Type B pancreatic cell (in vitro differentiated cells): Measurements from ENCODE around the gene PPP2R5C. TPM values are rescaled to one million over a fixed set of nuclear protein-coding genes. Genes with fewer than 3 reads are reported as not detected.

Experiments used
- DNase-seq: peaks from one replicate; pipeline ENCODE4 v3.0.0; 2021; ENCODE audit warnings: mixed read lengths; ENCODE audit not compliant: unreplicated experiment; ENCODE audit errors: extremely low spot score
- H3K27ac Mint-ChIP-seq: 2 replicates; pipeline ENCODE4 v1.8.0; 2021; ENCODE audit warnings: mild to moderate bottlenecking, mixed read lengths
- H3K27me3 Mint-ChIP-seq: 2 replicates; pipeline ENCODE4 v1.8.0; 2021; ENCODE audit warnings: mixed read lengths
- H3K36me3 Mint-ChIP-seq: 2 replicates; pipeline ENCODE4 v1.8.0; 2021; ENCODE audit warnings: mixed read lengths
- H3K4me1 Mint-ChIP-seq: one replicate; pipeline ENCODE4 v1.8.0; 2021; ENCODE audit warnings: mixed read lengths; ENCODE audit not compliant: unreplicated experiment
- H3K4me3 Mint-ChIP-seq: 2 replicates; pipeline ENCODE4 v1.8.0; 2021; ENCODE audit warnings: mild to moderate bottlenecking, mixed read lengths
- H3K9me3 Mint-ChIP-seq: 2 replicates; pipeline ENCODE4 v1.8.0; 2021; ENCODE audit warnings: mixed read lengths
- total RNA-seq: library from RNA; stranded (reverse); gene quantifications from 2 replicates; pipeline ENCODE4 v1.2.1, GENCODE V29; 2021; ENCODE audit warnings: low replicate concordance
- TF ChIP-seq, protein P1 (sequence below): fragments of 200-600 bp; sonication (generic); conservative IDR thresholded peaks from 2 replicates; pipeline ENCODE4 v1.5.0; 2021; ENCODE audit warnings: antibody characterized with exemption, mild to moderate bottlenecking

PPP2R5C gene
- total RNA-seq, 1 donor from 2014 or later, result 99.8 TPM

DNA sequence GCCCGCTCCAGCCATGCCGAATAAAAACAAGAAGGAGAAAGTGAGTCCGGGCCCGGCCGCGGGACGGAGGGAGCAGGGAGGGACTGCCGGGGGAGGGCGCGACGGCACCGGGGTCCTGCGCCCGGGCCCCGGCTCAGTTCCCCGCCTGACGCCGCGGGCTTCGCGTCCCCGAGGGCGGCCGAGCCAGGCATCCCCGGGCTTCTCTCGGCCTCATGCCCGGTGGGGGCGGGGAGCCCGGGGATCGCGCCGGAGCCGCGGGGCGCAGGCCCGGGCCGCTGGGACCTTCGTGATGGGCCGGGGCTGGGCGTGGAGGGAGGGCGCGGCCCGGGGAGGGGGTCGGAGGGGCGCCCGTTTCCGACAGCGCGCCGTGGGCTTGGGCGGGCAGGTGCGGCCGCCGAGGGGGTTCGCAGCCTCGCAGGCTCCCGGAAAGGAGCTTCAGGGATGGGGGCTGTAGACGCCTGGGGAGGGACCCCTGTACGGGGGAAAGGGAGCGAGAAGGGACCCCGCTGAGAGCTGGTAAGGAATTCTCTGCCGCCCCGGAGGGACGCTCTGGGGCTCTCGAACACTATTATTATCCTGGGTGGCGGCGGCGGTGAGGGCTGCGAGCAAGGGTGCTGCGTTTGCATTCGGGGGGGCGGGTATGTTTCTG lies 496 bp downstream of the PPP2R5C start:
- Mint-ChIP-seq H3K27ac (peak overlapping the region; percentile 79), H3K4me3 (peak overlapping the region; percentile 93), H3K9me3 (no peaks in the 10 kb centered on the region), H3K36me3 (peaks cover 5% of the 10 kb centered on the region), H3K27me3 (peaks cover 20% of the 10 kb centered on the region), H3K4me1 (no peaks in the 10 kb centered on the region)
- DNase-seq, result no peak
- TF ChIP-seq, protein P1, sequence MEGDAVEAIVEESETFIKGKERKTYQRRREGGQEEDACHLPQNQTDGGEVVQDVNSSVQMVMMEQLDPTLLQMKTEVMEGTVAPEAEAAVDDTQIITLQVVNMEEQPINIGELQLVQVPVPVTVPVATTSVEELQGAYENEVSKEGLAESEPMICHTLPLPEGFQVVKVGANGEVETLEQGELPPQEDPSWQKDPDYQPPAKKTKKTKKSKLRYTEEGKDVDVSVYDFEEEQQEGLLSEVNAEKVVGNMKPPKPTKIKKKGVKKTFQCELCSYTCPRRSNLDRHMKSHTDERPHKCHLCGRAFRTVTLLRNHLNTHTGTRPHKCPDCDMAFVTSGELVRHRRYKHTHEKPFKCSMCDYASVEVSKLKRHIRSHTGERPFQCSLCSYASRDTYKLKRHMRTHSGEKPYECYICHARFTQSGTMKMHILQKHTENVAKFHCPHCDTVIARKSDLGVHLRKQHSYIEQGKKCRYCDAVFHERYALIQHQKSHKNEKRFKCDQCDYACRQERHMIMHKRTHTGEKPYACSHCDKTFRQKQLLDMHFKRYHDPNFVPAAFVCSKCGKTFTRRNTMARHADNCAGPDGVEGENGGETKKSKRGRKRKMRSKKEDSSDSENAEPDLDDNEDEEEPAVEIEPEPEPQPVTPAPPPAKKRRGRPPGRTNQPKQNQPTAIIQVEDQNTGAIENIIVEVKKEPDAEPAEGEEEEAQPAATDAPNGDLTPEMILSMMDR, result no peak

GRCh38 chr14:101762530-101763101 lies 1.1 kb downstream of the PPP2R5C start:
- Mint-ChIP-seq H3K27me3 (peaks cover 19% of the 10 kb centered on the region), H3K27ac (peak overlapping the region; percentile 79), H3K36me3 (peaks cover 5% of the 10 kb centered on the region), H3K9me3 (no peaks in the 10 kb centered on the region), H3K4me3 (peak overlapping the region; percentile 93), H3K4me1 (no peaks in the 10 kb centered on the region)
- TF ChIP-seq, protein P1, result no peak
- DNase-seq, result no peak

- Mint-ChIP-seq H3K36me3 (peaks cover 5% of the 10 kb centered on the region), H3K27ac (peak overlapping the region; percentile 28), H3K9me3 (no peaks in the 10 kb centered on the region), H3K4me3 (peak overlapping the region; percentile 70), H3K4me1 (no peaks in the 10 kb centered on the region), H3K27me3 (peaks cover 7% of the 10 kb centered on the region)
- DNase-seq, result no peak
- TF ChIP-seq, protein P1, result no peak
These were observed 2.6 kb downstream of the PPP2R5C start for GRCh38 chr14:101763941-101764709.

DNA sequence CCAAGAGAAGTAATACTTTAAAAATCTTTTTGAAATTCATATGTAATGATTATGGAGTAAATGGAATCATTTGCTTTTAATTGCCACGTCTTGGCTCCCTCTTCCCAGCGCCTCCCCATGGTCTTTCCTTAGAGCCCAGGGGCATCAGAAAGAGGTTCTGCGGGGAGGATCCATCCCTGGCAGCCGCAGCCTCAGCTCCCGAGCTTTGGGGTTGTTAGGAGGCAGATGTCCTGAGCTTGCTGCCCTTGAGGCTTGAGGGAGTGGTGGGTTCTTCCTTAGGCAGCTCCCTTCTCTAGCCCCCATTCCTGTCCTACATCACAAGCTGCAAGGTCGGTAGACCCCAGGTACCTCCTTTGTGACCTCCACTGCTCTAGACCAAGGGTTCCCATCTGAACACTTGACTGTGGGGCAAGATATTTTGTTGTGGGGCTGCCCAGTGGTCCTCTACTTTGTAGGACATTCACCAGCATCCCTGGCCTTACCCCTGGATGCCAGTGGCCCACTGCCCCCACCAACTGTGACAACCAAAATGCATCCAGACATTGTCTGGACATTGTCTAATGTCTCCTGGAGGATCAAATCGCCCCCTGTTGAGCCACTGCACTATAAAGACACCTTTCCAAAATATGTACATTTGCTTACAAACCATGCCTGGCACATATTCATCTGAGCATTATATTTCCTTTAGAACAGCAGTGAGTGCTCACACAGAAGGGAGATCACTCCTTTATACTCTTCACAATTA lies 6.3 kb downstream of the PPP2R5C start:
- Mint-ChIP-seq H3K36me3 (peaks cover 5% of the 10 kb centered on the region), H3K27ac (no peak overlapping the region), H3K4me1 (peaks cover 6% of the 10 kb centered on the region), H3K4me3 (no peak overlapping the region), H3K27me3 (no peaks in the 10 kb centered on the region), H3K9me3 (no peaks in the 10 kb centered on the region)
- TF ChIP-seq, protein P1, result no peak
- no peak for DNase-seq

DNA sequence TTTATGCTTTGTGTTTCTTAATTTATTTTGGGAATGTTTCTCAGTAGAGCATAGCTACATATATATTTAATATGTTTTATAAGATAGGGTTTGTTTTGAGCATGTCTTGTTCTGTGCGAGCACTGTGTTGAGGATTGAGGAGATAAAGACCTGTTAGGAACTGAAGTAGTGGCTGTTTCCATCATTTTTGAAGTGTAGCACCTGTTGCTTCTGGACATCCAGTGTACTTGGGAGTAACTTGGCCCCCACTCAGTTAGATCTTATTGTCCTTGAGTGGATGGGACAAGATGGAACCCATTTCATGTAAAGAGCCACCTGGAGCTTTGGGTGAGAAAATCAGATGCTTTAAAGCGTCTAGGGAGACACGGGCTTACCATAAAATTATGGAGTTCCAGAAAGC lies 8.7 kb downstream of the PPP2R5C start:
- no peak for DNase-seq
- peaks cover 9% of the 10 kb centered on the region for H3K4me1 Mint-ChIP-seq
- TF ChIP-seq, protein P1, result no peak
- no peaks in the 10 kb centered on the region for H3K27me3 Mint-ChIP-seq
- H3K27ac Mint-ChIP-seq, result no peak overlapping the region
- no peaks in the 10 kb centered on the region for H3K9me3 Mint-ChIP-seq
- no peaks in the 10 kb centered on the region for H3K36me3 Mint-ChIP-seq
- H3K4me3 Mint-ChIP-seq, result no peak overlapping the region
